SJSA1 (cell line): ENCODE data around the gene PCF11. TPM values are rescaled to one million over a fixed set of nuclear protein-coding genes. Genes with fewer than 3 reads are reported as not detected.
A peak's percentile ranks its signal among the peaks of the same experiment; 100 is the strongest.

Experiments
- DNase-seq, 2 experiments: peaks; one replicate each; pipeline ENCODE4 v3.0.0-alpha.2; 2015 to 2020; ENCODE audit warnings: low spot score in 2 of 2, low read depth in 1 of 2
- H3K27ac ChIP-seq: fragments of 250-450 bp; sonication (Bioruptor Pico); 2 replicates; pipeline ENCODE4 v1.5.1; 2020; ENCODE audit warnings: mild to moderate bottlenecking, moderate library complexity
- H3K27me3 ChIP-seq: fragments of 250-450 bp; sonication (Bioruptor Pico); replicated peaks from 2 replicates; pipeline ENCODE4 v1.5.1; 2020; ENCODE audit warnings: mild to moderate bottlenecking, moderate library complexity
- H3K36me3 ChIP-seq: fragments of 250-450 bp; sonication (Bioruptor Pico); 2 replicates; pipeline ENCODE4 v1.5.1; 2020; ENCODE audit warnings: mild to moderate bottlenecking
- H3K4me1 ChIP-seq: fragments of 250-450 bp; sonication (Bioruptor Pico); replicated peaks from 2 replicates; pipeline ENCODE4 v1.6.1; 2021; ENCODE audit warnings: mild to moderate bottlenecking
- H3K4me3 ChIP-seq: fragments of 250-450 bp; sonication (Bioruptor Pico); 2 replicates; pipeline ENCODE4 v1.5.1; 2020; ENCODE audit warnings: mild to moderate bottlenecking
- H3K9me3 ChIP-seq: fragments of 250-450 bp; sonication (Bioruptor Pico); replicated peaks from 2 replicates; pipeline ENCODE4 v1.5.1; 2020; ENCODE audit warnings: mild to moderate bottlenecking
- total RNA-seq: library from RNA; depleted of rRNA; stranded (reverse); fragments of >200 nt; shearing (Covaris generic); gene quantifications from 2 replicates; pipeline ENCODE4 v1.2.3, GENCODE V29; 2014

Gene PCF11
- total RNA-seq, 1 experiment from 2014 or later = 25.2 TPM

DNA sequence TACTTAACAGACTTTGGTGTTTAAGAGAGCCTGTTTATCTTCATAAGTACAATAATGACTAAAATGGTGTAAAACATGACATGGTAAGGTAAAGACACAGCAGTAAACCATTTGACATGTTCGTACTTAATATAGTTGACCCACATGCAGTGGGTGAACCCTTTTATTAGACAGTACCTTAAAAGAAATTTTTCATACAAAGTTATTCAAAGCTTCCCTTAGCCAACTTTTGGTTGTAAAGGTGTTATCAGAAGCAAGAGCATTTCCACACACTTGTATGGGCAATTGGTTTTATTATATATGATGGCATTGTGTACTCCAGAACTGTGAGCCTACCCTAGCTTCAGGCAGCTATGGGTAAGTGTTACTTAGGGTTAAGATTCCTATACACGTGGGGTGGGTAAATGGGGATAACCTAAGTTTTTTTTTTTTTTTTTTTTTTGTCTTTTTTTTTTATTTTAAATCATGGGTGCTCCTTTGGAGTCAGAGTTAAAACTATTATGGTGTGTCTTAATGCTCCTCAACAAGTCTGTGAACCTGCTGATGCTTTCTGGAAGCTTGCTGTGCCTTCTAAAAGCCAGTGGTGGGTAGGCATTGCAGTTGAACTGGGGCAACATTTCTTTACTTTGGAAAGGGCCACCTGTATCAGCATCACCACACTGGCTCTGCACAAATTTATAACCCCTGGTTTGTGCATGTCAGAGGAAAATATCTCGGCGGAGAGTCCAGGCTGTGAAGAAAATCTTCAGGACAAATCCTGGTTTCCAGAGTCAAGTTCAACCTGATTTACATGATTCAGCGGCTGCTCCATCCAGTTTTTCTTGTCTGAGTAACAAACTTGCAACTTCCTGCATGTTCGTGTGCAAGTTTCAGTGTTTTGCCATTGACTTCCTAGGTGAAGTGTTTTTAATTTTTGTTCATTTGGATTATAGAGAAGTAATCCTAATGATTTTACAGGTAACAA is 3.3 kb downstream of the PCF11 start:
- Histone ChIP-seq H3K4me1 (peaks cover 13% of the 10 kb centered on the region), H3K36me3 (peaks cover 43% of the 10 kb centered on the region), H3K27me3 (no peaks in the 10 kb centered on the region), H3K9me3 (no peaks in the 10 kb centered on the region), H3K27ac (no peak overlapping the region), H3K4me3 (peak overlapping the region; percentile 70)
- no peak for DNase-seq

DNA sequence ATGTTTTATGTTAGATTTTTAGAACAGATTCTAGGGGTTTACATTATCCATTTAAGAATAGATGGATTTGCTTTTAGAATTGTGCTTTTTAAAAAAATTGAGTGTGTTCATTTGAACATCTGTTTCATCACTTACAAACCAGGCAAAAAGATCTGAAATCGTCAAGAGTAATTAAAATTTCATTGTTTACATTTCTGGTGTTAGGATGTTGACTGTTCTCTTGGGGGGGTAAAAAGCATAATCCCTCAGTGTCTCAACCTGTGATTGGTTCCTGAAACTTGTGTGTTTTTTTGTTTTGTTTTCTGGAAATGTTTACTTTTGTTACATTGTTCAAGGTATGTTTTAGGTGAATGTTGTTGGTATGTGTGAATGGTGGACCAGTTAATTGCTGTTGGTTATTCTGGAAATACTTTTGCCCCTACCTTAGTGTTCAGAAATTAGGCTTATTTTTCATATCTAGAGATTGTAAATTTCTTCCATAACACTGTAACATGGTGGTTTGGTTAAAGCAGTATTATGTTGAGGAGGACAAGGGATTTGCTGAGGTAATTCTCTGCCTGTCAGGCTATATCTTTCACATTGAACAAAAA is 4.8 kb downstream of the PCF11 start:
- peaks cover 13% of the 10 kb centered on the region for H3K4me1 ChIP-seq
- H3K4me3 ChIP-seq = no peak overlapping the region
- H3K27me3 ChIP-seq = no peaks in the 10 kb centered on the region
- peaks cover 57% of the 10 kb centered on the region for H3K36me3 ChIP-seq
- DNase-seq = no peak
- no peaks in the 10 kb centered on the region for H3K9me3 ChIP-seq
- no peak overlapping the region for H3K27ac ChIP-seq

DNA sequence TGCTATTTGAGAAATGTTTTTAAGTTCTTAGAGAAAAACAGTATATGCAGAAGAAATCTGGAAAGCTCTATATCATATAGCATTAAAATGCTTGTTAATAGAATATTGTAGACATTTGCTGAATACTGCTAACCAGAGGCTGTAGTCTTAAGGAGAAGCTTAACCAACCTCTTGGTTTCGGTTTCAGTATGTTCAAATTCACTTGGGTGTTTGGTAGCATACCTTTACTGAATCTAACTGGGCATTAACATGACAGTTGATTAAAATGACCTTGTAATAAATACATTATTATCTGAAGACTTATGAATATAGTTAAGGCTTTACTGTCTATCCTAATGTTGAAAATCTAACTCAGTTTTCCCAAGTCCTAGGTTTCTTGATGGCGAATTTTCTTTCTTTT is 5.4 kb downstream of the PCF11 start:
- Histone ChIP-seq H3K36me3 (peaks cover 60% of the 10 kb centered on the region), H3K27ac (no peak overlapping the region), H3K27me3 (no peaks in the 10 kb centered on the region), H3K9me3 (no peaks in the 10 kb centered on the region), H3K4me3 (no peak overlapping the region), H3K4me1 (peaks cover 13% of the 10 kb centered on the region)
- no peak for DNase-seq

DNA sequence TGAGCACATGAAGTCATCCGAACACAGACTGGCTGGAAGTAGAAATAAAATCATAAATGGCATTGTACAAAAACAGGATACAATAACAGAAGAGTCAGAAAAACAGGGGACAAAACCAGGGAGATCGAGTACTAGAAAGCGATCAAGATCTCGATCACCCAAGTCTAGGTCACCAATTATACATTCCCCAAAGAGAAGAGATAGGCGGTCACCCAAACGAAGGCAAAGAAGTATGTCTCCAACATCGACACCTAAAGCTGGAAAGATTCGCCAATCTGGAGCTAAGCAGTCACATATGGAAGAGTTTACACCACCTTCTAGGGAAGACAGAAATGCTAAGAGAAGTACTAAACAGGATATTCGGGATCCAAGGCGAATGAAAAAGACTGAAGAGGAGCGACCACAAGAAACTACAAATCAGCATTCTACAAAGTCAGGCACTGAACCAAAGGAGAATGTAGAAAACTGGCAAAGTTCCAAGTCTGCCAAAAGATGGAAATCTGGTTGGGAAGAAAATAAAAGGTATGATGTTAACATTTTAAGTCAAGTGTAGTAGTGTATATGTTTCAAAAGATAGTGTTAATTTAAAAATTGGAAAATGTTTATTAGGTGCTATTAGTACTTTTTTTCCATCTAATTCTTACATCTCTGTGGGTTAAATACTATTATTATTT is 9.4 kb downstream of the PCF11 start:
- Histone ChIP-seq H3K4me1 (peaks cover 3% of the 10 kb centered on the region; the same call in 1 of the 2 replicates), H3K27me3 (no peaks in the 10 kb centered on the region), H3K4me3 (no peak overlapping the region), H3K27ac (no peak overlapping the region), H3K36me3 (peaks cover 75% of the 10 kb centered on the region), H3K9me3 (no peaks in the 10 kb centered on the region)
- no peak for DNase-seq

DNA sequence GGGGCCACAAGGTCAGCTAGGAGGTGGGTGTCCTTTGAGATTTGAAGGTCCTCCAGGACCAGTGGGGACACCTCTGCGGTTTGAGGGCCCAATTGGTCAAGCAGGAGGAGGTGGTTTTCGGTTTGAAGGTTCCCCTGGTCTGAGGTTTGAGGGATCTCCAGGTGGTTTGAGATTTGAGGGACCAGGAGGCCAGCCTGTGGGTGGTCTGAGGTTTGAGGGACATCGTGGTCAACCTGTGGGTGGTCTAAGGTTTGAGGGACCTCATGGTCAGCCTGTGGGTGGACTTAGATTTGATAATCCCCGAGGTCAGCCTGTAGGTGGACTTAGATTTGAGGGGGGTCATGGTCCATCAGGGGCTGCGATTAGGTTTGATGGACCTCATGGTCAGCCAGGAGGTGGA is 11.8 kb downstream of the PCF11 start:
- DNase-seq = no peak
- Histone ChIP-seq H3K36me3 (peaks cover 76% of the 10 kb centered on the region), H3K9me3 (no peaks in the 10 kb centered on the region), H3K27ac (no peak overlapping the region), H3K4me1 (no peaks in the 10 kb centered on the region), H3K27me3 (no peaks in the 10 kb centered on the region), H3K4me3 (no peak overlapping the region)

DNA sequence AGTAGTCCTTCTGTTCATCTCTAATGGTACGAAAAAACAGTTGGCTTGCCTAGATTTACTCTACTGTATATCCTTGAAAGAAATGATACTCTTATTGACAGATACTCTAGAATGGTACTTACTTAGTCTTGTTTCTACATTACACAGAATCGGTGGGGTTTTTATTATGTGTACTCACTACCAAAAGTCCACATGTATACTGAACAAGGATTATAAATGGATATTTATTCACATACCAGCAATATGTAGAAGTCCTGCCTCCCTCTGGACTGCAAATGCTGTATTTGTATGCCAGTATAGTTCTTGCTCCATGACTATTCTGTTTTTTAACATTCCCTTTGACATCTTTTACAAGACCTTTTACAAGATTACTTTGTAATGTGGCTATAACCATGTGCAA is 13.9 kb downstream of the PCF11 start:
- no peak overlapping the region for H3K4me3 ChIP-seq
- H3K27me3 ChIP-seq = no peaks in the 10 kb centered on the region
- H3K27ac ChIP-seq = no peak overlapping the region
- peaks cover 65% of the 10 kb centered on the region for H3K36me3 ChIP-seq
- H3K4me1 ChIP-seq = no peaks in the 10 kb centered on the region
- H3K9me3 ChIP-seq = no peaks in the 10 kb centered on the region
- DNase-seq = no peak

DNA sequence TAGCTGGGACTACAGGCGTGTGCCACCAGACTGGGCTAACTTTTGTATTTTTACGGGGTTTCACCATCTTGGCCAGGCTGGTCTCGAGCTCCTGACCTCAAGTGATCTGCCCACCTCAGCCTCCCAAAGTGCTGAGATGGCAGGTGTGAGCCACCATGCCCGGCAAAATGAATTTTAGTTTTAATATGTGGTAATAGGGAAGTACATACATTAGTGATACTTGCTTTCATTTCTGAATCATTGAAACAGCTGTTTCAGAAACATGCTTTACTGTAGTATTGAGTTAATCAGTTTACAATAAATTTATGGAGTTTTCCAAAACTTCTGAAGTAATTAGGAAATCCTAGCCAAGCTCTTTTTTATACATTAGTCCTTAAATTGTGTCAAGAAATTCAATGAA is 15.6 kb downstream of the PCF11 start:
- Histone ChIP-seq H3K36me3 (peaks cover 58% of the 10 kb centered on the region), H3K9me3 (no peaks in the 10 kb centered on the region), H3K27me3 (no peaks in the 10 kb centered on the region), H3K27ac (no peak overlapping the region), H3K4me3 (no peak overlapping the region), H3K4me1 (no peaks in the 10 kb centered on the region)
- no peak for DNase-seq

DNA sequence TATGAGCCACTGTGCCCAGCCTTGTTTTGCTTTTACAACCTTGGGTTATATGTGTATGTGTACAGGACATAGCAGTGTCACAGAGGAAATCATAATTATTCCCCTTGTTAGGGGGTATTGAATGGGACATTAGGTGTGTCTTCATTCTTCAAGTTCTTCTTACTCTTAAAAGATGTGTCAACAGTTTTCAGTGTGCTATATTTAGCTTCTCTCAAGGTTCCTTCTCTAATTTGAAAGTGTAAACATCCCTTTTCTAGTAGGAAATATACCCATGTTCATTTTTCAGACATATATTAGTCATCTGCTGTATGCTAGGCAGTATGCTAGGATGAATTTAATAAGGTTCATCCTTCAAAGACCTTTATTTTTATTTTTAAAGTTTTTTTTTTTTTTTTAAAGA is 17.1 kb downstream of the PCF11 start:
- no peak for DNase-seq
- Histone ChIP-seq H3K4me3 (no peak overlapping the region), H3K27me3 (no peaks in the 10 kb centered on the region), H3K36me3 (peaks cover 54% of the 10 kb centered on the region), H3K9me3 (no peaks in the 10 kb centered on the region), H3K27ac (no peak overlapping the region), H3K4me1 (no peaks in the 10 kb centered on the region)

DNA sequence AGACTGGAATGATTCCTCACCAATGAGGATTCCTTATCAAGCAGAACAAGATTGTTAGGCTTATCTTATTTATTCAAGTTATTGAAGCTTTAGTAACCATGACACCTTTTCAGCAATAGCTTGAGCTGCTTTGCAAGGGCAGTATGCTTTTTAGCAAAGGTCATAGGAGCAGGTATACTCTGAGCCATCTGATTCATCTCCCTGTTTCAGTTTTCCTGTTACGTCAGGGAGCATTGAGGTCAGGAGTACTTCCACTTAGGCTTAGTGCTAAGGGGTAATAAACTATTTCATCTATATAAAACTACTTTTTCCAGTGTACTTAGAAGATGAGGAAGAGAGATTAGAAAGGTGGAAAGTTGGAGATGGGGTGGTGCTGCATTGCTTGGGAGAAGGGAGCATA is 18.9 kb downstream of the PCF11 start:
- no peaks in the 10 kb centered on the region for H3K4me1 ChIP-seq
- no peak for DNase-seq
- H3K27me3 ChIP-seq = no peaks in the 10 kb centered on the region
- H3K36me3 ChIP-seq = peaks cover 47% of the 10 kb centered on the region
- H3K27ac ChIP-seq = no peak overlapping the region
- H3K4me3 ChIP-seq = no peak overlapping the region
- H3K9me3 ChIP-seq = no peaks in the 10 kb centered on the region

DNA sequence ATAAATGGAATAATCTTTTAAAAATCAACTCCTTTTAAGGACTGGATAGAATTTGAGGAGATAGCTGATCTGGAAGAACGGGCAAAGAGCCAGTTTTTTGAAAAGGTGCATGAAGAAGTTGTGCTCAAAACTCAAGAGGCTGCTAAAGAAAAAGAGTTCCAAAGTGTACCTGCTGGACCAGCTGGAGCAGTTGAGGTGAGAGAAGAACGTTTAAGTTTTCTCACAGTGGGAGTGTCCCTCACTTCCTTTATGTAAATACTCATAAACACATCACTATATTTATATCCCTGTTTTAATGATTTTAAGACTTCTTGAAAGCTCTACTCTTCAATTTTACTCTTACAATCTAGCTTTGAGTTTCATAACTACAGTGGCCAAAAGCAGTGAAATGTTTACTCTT is 24.9 kb downstream of the PCF11 start:
- Histone ChIP-seq H3K4me1 (no peaks in the 10 kb centered on the region), H3K27me3 (no peaks in the 10 kb centered on the region), H3K9me3 (no peaks in the 10 kb centered on the region), H3K4me3 (no peak overlapping the region), H3K27ac (no peak overlapping the region), H3K36me3 (peaks cover 69% of the 10 kb centered on the region)
- no peak for DNase-seq

DNA sequence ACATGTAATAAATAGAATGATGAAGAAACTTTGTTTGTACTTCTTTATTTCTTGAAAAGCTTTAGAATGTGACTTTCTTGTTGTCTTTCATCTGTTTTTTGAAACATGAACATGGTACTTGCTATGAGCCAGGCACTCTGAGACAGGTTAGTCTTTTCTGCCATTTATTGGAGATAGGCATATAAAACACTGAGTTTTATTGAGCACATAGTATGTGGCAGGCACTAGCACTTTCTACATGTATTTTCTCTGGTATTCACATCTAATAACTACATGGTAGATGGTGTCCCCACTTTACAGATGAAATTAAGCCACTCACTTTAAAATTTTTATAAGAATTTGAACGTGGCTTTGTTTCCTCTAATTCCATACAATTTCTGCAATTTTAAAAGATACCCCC is 28.8 kb downstream of the PCF11 start:
- Histone ChIP-seq H3K36me3 (peaks cover 43% of the 10 kb centered on the region), H3K27ac (no peak overlapping the region), H3K4me3 (no peak overlapping the region), H3K9me3 (no peaks in the 10 kb centered on the region), H3K27me3 (no peaks in the 10 kb centered on the region), H3K4me1 (no peaks in the 10 kb centered on the region)
- DNase-seq = no peak

DNA sequence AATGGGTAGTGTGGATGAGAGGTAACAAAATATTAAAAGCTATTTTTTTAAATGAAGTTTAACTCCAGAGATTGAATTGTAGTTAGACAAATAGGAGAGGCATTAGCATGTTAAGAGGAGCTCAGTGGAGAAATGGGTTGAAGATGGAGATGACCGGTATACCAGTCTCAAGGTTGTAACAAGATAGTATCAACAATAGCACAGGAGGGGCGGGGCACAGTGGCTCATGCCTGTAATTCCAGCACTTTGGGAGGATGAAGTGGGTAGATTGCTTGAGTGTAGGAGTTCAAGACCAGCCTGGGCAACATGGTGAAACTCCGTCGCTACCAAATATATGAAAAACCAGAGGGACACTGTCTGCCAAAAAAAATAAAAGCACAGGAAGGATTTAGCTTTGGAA is 30.5 kb downstream of the PCF11 start:
- Histone ChIP-seq H3K27me3 (no peaks in the 10 kb centered on the region), H3K4me3 (no peak overlapping the region), H3K4me1 (no peaks in the 10 kb centered on the region), H3K36me3 (peaks cover 39% of the 10 kb centered on the region), H3K9me3 (no peaks in the 10 kb centered on the region), H3K27ac (no peak overlapping the region)
- DNase-seq = no peak

DNA sequence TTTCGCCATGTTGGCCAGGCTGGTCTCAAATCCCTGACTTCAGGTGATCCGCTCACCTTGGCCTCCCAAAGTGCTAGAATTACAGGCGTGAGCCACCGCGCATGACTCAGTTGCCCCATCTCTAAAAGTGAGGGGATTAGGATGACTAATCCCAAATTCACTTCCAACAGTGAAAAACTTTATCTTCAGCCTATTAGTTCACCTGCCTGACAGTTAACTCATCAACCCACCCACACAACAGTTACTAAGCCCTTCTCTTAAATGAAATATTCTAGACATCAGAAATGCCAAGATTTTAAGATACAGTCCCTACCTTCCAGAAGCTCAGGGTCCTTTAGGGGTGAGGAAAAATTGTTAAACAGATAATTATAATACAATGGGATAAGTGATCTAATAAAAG is 34.6 kb downstream of the PCF11 start:
- H3K27me3 ChIP-seq = no peaks in the 10 kb centered on the region
- no peak overlapping the region for H3K4me3 ChIP-seq
- DNase-seq = no peak
- no peak overlapping the region for H3K27ac ChIP-seq
- no peaks in the 10 kb centered on the region for H3K9me3 ChIP-seq
- peaks cover 10% of the 10 kb centered on the region for H3K36me3 ChIP-seq
- H3K4me1 ChIP-seq = 0 out of 2 replicates have a peak, but pooled peaks cover 5% of the 10 kb centered on the region

DNA sequence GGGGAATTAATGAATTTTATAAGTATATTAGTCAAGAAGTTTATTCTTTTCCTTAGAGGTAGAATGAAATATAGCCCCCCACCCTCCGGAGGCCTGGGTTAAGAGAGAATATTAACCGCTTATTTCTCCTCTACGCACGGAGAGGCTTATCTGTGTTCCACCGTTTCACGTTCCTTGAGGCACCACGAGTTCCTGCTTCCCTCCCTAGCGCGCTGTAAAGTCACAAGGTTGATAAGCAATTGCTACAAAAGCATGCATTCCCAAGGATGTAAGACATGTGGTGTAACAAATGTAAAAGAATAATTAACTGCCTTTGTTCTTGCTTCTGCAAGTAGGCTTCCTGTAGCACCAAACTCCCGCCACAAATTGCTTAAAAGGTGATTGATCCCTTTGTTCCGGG is 35.1 kb downstream of the PCF11 start:
- peaks cover 7% of the 10 kb centered on the region; the same call in 1 of the 2 replicates for H3K36me3 ChIP-seq
- H3K27ac ChIP-seq = no peak overlapping the region
- H3K4me1 ChIP-seq = 0 out of 2 replicates have a peak, but pooled peaks cover 5% of the 10 kb centered on the region
- H3K27me3 ChIP-seq = no peaks in the 10 kb centered on the region
- H3K4me3 ChIP-seq = no peak overlapping the region
- no peaks in the 10 kb centered on the region for H3K9me3 ChIP-seq
- DNase-seq = no peak
